AG08396 (cell line): ENCODE measurements around the gene RIBC2.

ENCODE experiments used
- DNase-seq: peaks from one replicate; pipeline ENCODE4 v3.0.0; 2012; ENCODE audit warnings: low spot score, mixed read lengths

Gene RIBC2

DNA sequence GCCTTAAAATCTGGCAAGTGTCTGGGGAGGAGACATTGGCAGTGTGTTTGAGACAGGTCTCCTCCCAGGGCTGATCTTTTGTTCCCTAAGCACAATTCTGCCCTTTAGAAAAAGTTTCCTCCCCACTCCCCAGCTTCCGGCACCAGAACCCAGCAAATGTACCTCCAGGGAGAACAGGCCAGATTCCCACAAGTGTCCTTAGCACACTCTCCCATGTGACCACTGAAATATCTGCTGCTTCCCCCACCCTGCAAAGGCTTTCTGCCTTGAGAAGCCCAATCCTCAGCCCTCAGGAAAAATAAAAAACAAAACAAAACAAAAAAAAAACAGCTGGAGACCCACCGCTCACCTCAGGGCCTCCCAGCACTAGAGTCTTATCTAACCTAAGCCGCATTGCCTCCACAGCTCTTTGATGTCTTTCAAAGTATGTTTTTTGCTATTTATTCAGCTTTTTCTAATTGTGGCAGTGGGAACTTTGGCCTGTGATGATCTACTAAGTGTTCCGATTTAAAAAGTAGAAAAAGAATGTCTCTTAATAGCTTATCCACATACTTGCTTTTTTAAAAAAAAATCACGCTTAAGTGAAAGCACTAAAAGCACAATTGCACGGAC, 60.2 kb downstream of the RIBC2 start:
- no peak for DNase-seq

DNA sequence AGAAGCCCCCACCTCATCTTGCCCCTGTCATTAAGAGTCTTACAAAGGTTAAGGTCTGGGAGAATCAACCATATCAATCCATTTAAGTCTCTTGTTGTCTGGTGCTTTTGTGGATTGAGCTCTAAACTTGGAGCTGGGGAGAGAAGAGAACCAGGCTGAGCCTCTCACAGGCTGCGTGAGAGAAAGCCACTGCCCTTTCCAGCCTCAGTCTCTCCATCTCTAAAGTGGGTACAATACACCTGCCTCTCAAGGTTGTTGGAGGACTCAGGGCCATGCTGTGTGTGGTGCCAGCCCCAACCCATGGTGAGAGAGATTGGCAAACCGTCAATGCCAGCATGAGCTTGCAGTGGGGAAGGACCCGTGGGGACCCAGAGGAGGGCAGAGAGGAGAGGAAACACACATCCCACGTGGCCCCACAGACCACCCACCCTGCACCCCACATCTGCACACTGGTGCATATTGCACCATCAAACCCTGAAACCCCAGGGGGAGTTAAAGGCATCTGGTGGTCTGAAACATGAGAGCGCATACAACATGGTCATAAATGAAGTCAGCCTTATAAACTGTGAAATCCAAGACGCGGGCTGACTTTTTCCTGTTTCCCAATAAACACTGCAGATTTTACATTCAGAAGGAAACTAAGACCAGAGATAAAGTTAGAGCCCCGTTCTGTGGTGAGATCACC, 61.7 kb downstream of the RIBC2 start:
- DNase-seq, result no peak

- no peak for DNase-seq
These were observed 62.5 kb downstream of the RIBC2 start for GRCh38 chr22:45475851-45476514.

DNA sequence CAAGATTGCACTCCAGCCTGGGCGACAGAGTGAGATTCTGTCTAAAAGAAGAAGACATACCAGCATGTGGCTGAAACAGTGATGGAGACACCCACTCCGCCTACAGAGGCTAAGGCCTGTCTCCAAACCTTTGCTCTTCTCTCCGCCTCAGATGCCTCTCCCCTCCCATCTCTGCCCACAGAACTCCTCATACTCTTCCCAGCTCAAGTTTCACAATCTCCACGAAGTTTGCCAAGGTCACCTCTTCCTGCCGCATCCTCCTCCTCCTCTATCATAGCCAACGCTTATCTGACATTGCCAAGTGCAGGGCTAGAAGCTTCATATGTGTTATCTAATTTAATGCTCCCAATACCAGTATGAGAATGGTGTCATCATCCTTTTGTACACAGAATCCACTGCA, 63.3 kb downstream of the RIBC2 start:
- DNase-seq, result no peak

DNA sequence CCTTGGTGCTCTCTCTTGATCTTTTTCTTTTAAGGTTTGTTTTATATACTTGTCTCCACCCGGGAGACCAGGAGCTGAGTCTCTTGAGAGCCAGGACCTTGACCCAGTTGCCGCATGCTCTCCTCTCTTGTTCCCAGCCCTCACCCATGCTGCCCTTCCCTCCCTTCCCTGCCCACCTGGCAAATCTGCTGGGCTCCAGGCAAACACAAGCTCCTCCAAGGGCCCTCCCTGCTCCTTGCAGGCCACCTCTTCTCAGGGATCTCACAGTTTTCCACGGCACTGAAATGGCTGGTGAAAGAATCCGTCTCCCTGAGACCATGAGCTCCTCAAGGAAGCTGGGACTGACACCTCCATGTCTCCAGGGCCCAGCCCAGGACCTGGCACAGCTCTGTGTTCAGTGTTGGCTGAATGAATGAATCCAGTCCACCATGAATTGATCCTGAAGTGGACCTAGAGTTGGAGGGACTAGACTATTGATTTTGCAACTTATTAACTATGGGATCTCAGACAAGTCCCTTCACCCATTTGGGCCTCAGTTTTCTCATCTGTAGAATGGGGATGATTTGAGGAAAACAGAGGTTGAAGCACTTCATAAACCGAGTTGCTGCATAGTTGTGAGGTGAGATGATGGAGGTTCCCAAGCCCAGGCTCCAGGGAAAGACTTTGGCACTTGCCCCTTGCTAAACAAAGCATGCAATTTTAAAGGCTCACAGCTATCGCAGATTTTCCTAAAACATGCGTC, 64.0 kb downstream of the RIBC2 start:
- DNase-seq, result no peak

- DNase-seq, result peak; percentile 67
These were observed 64.7 kb downstream of the RIBC2 start for GRCh38 chr22:45478108-45478771.

DNA sequence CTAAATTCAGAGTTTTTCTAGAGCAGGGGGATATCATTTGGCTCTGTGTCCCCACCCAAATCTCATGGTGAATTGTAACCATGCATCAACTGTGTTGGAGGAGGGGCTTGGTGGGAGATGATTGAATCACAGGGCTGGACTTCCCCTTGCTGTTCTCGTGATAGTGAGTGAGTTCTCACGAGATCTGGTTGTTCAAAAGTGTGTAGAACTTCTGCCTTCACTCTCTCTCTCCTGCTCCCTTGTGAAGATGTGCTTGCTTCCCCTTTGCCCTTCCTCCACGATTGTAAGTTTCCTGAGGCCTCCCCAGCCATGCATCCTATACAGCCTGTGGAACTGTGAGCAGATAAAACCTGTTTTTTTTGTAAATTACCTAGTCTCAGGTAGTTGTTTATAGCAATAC, 67.2 kb downstream of the RIBC2 start:
- no peak for DNase-seq

- DNase-seq, result no peak
These were observed 68.2 kb downstream of the RIBC2 start for GRCh38 chr22:45481661-45482060.
